GM19397 (cell line): Measurements from ENCODE around the gene TMEM132A.
A peak's percentile ranks its signal among the peaks of the same experiment; 100 is the strongest.
"Not testable (repeated sequence)": the region's sequence is repeated elsewhere in the genome, so short reads cannot be mapped to it uniquely, and the experiment has no call there.

Experiments
- ATAC-seq: cut with Tn5 transposase; IDR thresholded peaks from one replicate; pipeline ENCODE4 v1.9.1; 2021; ENCODE audit warnings: mild to moderate bottlenecking, moderate library complexity; ENCODE audit not compliant: unreplicated experiment

The TMEM132A gene

DNA sequence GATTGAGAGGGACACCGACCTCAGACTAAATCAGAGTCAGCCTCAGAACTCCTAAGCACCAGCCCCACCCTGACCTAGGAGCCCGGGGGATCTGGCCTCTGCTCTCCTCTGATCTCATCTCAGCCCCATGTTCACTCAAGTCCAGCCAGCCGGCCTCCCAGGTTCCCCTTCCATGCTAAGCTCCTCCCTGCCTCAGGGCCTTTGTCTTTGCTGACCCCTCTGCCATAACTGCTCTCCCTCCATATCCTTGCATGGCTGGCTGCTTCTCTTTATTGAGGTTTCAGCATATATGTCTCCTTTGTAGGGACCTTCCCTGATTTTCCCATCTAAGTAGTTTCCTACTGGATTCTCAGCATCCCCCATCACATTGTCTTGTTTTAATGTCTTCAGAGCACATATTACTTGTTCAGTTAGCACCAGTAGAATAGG lies 28.5 kb downstream of the TMEM132A start:
- ATAC-seq: peak; percentile 5

DNA sequence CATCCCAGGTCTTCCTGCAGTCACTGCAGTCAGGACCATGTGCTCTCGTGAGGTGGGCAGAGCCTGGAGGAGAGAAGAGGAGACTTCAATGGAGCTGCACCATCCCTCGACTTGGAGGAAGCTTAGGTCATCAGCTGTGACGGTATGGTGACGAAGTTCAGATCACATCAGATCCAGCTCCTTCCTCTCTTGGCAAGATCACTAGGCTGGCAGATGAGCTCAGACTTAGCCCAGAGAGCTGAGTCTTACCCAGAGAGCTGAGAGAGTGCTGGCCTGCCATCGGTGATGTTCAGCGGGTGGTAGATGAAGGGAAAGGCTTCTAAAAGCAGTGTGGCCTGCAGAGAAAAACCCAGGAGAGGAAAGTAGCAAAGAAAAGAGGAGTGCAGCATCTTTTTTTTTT lies 29.5 kb downstream of the TMEM132A start:
- no peak for ATAC-seq

DNA sequence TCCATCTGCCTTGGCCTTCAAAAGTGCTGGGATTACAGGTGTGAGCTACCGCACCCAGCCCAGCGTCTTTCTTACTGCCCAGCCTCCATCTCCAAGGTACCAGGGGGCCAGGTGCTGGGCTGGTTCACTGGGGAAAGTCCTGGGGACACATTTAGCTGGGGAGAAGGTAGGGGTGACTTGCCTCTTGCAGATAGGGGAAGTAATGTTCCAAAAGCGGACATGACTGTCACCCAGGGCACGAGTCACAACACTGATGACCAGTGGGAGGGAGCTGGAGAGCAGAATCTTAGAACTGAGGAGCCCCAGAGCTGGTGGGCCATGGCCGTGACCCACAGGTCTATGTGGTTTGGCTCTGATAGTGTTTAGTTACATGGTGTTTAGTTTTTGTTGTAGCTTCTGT lies 30.2 kb downstream of the TMEM132A start:
- ATAC-seq: no peak

DNA sequence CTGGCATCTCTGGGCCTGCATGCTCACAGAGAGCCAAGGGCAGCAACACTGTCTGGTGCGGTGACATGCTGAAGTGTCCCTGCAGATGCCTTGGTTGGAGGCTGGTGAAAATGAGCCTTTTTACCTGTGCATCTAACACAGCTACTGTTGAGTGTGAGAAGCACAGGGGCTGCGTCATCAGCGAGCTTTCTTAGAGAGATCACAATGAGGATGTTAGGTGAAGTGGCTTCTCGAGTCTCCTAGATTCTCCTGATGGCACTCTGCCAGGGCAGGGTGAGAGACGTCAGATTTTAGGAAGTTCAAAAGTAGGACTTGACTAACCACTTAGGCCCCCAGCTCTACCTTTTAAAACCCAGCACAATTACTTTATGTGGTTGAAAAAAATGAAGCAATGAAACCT lies 31.3 kb downstream of the TMEM132A start:
- no peak for ATAC-seq

DNA sequence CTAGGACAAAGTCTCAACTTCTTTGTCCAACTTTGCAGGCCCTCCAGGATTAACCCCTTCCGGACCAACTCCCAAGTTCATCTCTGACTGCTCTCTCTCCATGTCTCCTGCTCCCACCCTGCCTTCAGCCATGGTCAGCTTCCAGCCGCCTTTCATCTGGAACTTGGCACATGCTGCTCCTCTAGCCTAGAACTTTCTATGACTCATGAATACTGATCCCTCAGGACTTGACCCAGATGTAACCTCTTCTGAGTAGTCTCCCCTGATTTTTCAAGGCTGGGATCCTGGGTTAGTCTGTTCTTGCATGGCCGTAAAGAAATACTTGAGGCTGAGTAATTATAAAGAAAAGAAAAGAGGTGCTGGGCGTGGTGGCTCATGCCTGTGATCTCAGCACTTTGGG lies 32.9 kb downstream of the TMEM132A start:
- ATAC-seq: no peak

DNA sequence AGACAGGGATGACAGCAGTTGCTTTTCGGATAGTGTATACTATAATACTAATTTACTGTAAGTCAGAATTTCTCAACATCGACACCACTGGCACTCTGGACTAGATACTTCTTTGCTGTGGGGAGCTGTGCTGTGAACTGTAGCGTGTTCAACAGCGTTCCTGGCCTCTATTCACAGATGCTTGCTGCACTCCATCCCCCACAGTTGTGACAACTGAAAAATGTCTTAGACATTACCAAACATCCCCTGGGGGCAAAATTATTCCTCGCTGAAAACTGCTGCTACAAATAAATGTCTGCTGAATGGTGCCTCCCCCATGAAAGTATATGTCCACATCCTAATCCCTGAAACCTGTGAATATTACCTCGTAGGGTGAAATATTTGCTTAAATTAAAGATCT lies 35.2 kb downstream of the TMEM132A start:
- no peak for ATAC-seq

DNA sequence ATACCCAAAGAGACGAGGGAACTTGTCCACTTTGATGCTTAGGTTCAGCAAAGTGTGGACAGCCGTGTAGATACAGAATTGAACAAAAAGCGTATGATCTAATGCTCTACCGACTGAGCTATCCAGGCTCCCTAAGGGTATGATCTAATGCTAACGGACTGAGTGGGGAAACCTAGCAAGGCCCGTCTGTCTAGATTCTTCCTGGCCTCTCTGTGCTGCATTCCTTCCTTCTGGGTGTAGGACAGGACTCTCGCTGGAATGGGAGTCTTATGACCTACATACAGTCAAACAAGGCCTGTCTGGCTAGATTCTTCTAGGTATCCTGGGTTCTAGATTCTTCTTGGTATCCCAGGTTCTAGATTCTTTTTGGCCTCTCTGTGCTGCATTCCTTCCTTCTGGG lies 36.1 kb downstream of the TMEM132A start:
- ATAC-seq: no peak

DNA sequence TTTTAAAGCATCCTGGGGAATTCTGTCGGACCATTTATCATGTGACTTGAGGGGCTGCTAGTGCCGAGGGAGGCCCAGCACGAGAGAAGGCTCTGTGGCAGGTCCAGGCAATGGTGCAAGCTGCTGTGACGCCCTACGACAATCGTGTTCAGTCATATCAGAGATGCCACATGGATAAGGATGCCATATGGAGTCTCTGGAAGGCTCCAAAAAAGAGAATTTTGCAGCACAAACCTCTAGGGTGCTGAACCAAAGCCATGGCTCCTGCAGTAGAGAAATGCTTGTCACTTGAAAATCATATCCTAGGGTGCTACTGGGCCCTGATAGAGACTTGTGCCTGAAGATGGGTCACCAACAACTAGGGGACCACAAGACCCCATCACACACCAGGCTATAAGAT lies 40.5 kb downstream of the TMEM132A start:
- ATAC-seq: no peak

DNA sequence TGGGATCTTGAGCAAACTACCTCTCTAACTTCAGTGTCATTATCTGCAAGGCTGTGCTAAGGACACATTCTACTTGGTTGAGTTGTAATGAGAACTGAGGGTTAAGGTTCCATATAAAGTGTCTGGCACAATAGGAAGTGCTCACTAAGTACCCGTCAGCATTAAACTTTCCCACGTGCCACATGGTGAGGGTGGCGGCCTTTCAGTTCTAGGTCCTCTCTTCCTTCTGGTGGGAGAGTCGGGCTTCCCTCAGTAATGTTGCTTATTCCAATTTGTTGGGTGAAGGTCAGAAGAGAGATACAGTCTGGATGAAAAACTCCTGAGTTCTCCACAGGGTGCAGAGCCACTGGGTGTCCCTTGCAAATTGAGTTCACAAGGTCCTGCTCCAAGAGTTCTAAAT lies 42.6 kb downstream of the TMEM132A start:
- ATAC-seq: no peak

DNA sequence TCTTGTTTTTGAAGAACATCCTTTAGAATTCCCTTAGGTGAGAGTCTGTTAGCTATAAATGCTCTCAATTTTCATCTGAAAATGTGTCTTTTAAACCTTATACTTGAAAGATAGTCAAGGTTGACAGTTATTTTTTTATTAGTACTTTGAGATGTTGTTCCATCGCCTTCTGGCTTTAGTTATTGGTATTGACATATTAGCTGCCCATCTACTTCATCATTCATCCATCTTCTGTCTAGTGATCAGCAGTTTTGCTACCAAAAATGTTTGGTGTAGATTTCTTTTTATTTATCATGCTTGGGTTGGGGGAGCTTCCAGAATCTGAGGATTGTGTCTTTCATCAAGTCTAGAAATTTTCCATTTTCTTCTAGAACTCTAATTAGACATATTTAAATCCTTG lies 44.0 kb downstream of the TMEM132A start:
- no peak for ATAC-seq

DNA sequence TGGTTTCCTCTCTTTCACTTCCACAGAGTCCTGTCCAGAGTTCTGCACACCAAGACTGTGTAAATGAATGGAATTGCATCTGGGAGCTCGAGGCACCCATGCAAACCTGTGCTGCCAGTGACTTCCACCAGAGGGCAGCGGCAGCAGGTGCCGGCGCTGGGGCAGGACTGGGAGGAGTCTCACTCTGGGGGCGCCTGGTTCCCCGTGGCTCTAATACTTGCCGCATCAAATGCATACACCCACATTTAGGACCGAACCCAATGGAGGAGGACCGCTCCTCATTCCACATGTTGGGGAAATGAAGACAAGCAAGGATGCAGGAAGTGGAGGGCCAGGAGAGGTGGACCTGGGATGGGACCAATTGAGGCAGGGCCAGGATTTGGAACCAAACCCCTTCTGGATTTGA lies 46.1 kb downstream of the TMEM132A start:
- no peak for ATAC-seq

DNA sequence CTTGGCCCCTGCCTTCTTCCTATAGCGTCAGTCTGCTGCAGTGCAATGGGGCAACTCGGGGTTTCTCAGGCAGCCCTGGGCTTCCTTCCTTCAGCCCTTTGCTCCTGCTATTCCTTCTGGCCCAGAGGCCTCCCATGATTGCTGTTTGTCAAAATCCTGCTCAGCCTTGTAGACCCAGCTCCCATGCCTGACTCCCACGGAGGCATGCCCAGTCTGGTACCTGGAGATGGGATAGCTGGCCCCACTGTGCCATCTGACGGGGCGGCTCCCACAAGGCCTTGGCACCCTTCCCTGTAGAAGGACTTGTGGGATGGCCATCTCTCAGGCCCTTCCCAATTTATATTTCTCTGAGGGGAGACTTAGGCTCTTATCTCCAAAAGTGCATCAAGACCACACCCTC lies 46.6 kb downstream of the TMEM132A start:
- ATAC-seq: no peak

DNA sequence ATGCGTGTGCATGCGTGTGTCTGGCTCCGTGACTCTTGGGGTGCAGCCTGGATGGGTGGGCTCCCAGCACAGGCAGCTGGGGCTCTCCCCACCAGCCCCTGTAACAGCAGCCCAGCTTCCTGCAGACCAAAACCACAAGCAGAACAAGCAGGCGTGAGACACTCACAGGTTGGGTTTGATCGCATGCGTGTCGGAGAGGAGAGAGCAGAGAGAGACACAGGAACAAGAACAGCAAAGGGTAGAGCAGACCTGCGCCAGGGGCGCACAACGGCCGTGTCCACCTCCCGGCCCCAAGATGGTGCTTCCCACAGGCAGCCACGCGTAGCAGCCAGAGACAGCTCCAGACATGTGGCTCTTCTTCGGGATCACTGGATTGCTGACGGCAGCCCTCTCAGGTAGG lies 47.3 kb downstream of the TMEM132A start, which contains the start of gene CD6:
TSS of gene CD6 (plus strand) at position 161 of the 400 bp plus-strand sequence. CDS start at position 347, 186 bp downstream.
- ATAC-seq: no peak

DNA sequence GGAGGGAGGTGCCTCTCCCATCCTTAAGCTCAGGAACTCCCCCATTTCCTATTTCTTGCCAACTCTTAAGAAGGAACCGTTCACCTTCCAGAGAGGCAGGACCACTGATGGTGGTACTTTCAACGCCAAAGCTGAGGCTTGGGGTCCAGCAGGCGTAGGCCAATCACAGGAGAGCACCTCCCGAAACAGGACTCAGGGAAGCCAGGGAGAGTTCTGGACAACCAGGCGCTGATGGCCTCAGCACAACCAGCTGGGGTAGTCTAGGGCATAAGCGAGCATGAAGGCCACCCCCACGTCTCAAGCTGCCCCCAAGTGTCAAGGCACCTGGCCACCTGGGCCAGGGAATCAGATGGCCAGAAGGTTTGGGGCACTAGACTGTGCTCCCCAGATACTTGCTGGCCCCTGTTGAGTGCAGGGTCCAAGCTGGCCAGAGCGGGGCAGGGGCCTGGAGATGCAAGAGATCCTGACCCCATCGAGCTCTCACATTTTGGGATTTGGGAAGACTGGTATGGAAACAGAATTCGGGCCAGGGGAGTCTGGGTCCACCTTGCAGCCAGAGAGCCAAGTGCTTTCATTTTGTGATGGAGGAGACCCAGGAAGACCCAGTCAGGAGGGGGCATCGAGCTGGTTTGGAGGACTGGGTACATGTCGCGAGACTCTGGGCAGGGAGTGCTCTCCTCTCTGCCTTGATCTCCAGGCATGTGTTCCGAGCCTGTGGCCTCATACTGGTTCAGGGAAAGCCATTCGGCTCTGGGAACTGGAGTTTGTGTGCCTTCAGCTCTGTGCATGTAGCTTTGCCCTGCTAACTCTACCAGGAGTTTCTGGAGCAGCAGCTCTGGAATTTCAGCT lies 48.1 kb downstream of the TMEM132A start:
- ATAC-seq: no peak

DNA sequence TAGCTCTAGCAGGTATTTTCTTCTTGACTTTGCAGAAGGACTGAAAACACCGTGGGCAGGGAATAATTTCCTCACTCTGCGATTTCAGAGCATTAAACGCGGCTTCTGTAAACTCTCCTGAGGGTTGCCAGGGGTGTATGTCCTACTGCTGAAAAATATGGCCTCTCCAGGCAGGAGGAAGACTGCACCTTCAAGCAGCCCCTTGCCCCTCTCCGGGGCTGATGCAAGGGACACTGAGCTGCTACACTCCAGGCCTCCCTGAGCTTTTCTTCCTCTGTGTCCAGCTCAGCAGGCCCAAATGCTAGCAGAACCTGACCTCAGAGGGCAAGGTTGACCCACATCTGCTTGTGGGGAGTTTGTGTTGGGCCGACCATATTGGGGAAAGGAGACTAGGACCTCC lies 49.4 kb downstream of the TMEM132A start:
- no peak for ATAC-seq

DNA sequence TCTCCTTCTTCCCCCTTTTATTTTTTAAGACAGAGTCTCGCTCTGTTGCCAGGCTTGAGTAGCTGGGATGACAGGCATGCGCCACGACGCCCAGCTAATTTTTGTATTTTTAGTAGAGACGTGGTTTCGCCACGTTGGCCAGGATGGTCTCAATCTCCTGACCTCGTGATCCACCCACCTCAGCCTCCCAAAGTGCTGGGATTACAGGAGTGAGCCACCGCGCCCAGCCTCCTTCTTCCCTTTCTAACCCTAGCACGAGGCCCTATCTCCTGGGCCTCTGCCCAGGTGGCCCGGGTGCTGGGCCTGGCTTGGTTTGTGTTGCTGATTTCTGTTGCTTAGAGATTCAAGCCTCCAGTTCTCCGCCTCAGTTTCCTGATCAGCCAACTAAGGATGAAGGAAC lies 50.1 kb downstream of the TMEM132A start:
- ATAC-seq: not testable (repeated sequence)

DNA sequence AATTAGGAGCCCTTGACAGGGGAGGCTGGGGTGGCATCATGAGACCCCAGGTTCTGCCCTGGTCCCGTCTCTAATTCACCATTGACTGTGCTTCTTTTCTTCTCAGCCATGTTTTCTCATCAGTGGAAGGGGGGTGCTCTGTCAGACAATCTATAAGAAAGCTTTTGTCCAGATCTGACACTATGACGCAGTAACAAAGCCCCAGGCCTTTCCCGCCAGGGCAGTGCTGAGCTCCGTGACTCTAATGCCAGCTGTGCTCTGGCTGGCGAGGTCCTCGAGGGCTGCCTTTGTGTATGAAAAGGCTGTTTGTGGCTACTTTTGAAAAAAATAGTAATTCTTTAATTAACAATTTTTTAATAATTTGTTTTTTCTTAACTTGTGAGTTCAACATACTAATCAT lies 50.5 kb downstream of the TMEM132A start:
- no peak for ATAC-seq

DNA sequence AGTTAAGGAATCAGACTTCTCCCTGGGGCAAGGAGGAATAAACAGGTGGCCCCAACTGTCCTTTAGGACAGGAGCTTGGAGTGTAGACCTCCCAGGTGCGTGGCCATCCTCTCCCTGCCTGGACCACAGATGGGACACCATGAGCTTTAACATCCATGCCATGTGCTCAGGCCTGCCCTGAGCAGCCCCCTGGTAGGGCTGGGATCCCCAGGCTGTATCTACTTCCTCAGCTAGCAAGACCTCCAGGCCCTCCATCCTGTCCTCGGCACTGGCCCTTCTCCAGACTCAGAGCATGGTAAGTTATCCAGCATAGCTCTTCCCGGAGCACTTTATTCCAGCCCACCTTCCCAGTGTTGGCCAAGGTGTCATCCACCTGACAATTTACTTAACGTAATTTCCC lies 53.0 kb downstream of the TMEM132A start:
- no peak for ATAC-seq

DNA sequence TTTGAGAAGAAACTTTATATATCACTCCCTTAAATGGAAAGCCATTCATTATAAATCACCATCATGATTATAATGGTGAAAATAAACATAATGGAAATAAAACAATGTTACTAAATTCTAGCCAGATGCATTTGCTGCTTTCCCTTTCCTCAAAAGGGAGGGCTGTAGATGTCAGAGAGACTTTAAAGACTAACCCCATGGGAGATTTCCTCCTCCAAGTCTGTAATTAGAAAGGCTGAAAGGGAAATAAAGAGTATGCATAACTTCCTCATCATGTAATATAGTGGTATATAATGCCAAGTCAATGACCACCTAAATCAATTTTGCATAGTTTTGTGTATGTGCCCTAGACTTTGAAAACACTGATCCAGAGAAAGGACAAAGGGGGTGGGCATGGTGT lies 53.6 kb downstream of the TMEM132A start:
- no peak for ATAC-seq

DNA sequence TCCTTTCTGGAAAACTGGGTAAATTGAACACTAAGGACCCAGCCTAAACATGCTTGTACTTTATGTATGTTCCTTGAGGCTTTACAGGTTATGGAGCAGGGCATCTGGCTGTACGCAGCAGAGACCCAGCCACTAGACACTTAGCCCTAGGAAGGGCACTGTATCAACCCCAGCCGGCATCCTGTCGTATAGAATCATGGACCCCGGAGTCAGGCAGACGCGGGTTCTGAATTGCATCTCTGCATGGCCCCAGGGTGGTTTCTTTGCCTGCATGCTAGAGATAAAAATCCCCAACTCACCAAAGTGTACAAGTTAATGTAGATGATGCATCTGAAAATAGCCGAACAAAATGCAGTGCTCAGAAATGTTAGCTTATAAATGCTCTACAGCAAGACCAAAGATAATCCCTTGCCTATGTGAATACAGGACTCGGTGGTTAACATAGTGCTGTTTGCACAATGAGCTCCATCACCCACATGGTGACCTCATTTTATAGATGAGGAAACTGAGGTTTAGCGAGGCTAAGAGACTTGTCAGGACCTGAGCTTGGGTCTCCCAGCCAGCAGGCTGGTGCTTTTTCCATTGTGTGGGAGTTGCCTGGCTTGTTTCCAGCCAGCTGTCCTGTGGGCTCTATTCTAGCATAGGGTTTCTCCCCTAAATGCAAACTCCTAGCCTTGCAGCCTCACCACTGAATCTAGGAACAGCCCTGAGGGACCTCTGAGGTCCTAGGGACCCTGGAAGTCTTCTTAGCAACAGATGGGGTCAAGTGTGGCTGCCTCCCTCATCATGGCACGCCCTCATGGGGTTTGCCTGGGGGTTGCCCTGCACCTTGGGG lies 54.5 kb downstream of the TMEM132A start:
- no peak for ATAC-seq

DNA sequence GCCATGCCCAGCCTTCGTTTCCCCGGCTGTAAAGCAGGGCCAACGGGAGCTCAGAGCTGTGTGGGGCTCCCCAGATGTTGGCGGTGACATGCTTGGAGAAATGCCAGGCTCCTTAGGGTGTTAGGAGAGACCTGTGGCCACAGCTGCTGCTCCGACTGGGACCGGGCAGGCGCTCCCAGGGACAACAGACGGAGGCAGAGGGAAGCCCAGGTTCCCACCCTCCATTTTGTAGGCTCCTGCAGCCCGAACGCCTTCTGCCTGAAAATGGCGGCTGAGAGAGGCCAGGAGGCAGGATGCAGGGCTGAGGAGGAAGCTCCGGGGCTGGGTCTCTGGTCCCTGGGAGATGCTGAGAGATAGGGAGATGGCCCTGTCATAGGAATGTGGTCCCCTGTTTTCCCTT lies 57.3 kb downstream of the TMEM132A start:
- no peak for ATAC-seq

DNA sequence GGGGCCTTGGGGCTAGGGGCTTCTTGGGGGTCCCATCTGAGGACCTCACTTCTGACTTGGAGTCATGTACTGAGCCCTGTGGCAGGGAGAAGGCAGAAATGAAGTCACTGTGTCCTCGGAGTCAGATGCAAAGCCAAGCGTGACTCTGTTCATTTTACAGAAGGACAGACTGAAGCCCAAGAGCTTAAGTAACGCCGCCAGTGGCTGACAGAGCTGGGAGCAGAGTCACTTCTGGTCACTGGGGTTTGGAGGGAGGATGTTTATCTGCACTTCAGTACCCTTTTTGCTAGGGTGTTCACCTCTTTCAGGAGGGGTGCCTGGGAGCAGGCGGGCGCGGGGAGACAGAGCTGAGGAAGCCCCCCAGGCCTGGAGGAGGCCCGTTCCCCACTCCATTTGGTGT lies 57.9 kb downstream of the TMEM132A start:
- ATAC-seq: no peak
